Progenitor cell of endocrine pancreas (in vitro differentiated cells): ENCODE results near the gene ATXN1. TPM values are rescaled to one million over a fixed set of nuclear protein-coding genes. Genes with fewer than 3 reads are reported as not detected.

Experiments
- DNase-seq: peaks from one replicate; pipeline ENCODE4 v3.0.0; 2021; ENCODE audit warnings: low spot score; ENCODE audit not compliant: unreplicated experiment
- H3K27ac Mint-ChIP-seq: 2 replicates; pipeline ENCODE4 v1.8.0; 2021; ENCODE audit warnings: mild to moderate bottlenecking, moderate library complexity, mixed read lengths
- H3K27me3 Mint-ChIP-seq: 2 replicates; pipeline ENCODE4 v1.8.0; 2021; ENCODE audit warnings: mixed read lengths
- H3K36me3 Mint-ChIP-seq: 2 replicates; pipeline ENCODE4 v1.8.0; 2022; ENCODE audit warnings: mixed read lengths; ENCODE audit not compliant: insufficient read depth
- H3K4me1 Mint-ChIP-seq: 2 replicates; pipeline ENCODE4 v1.8.0; 2021; ENCODE audit warnings: low read depth, mixed read lengths
- H3K4me3 Mint-ChIP-seq: 2 replicates; pipeline ENCODE4 v1.8.0; 2021; ENCODE audit warnings: low read depth, mild to moderate bottlenecking, moderate library complexity, mixed read lengths
- H3K9me3 Mint-ChIP-seq: 2 replicates; pipeline ENCODE4 v1.8.0; 2021; ENCODE audit warnings: low read depth, mixed read lengths
- total RNA-seq: library from RNA; stranded (reverse); gene quantifications from 2 replicates; pipeline ENCODE4 v1.2.1, GENCODE V29; 2021
- TF ChIP-seq, protein P1 (sequence below): fragments of 200-600 bp; sonication (generic); IDR thresholded peaks from one replicate; pipeline ENCODE4 v1.5.0; 2021; ENCODE audit warnings: antibody characterized with exemption, mild to moderate bottlenecking; ENCODE audit not compliant: unreplicated experiment

The ATXN1 gene
- total RNA-seq, 1 donor from 2014 or later = 35.8 TPM

GRCh38 chr6:16420715-16421461 is 340.4 kb downstream of the ATXN1 start:
- DNase-seq = no peak
- H3K9me3 Mint-ChIP-seq = no peaks in the 10 kb centered on the region
- H3K4me1 Mint-ChIP-seq = peaks cover 5% of the 10 kb centered on the region
- H3K36me3 Mint-ChIP-seq = no peaks in the 10 kb centered on the region
- no peak overlapping the region for H3K27ac Mint-ChIP-seq
- no peak overlapping the region for H3K4me3 Mint-ChIP-seq
- no peaks in the 10 kb centered on the region for H3K27me3 Mint-ChIP-seq
- TF ChIP-seq, protein P1, sequence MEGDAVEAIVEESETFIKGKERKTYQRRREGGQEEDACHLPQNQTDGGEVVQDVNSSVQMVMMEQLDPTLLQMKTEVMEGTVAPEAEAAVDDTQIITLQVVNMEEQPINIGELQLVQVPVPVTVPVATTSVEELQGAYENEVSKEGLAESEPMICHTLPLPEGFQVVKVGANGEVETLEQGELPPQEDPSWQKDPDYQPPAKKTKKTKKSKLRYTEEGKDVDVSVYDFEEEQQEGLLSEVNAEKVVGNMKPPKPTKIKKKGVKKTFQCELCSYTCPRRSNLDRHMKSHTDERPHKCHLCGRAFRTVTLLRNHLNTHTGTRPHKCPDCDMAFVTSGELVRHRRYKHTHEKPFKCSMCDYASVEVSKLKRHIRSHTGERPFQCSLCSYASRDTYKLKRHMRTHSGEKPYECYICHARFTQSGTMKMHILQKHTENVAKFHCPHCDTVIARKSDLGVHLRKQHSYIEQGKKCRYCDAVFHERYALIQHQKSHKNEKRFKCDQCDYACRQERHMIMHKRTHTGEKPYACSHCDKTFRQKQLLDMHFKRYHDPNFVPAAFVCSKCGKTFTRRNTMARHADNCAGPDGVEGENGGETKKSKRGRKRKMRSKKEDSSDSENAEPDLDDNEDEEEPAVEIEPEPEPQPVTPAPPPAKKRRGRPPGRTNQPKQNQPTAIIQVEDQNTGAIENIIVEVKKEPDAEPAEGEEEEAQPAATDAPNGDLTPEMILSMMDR = no peak

- no peak for DNase-seq
- Mint-ChIP-seq H3K27me3 (no peaks in the 10 kb centered on the region), H3K4me1 (peaks cover 5% of the 10 kb centered on the region), H3K36me3 (no peaks in the 10 kb centered on the region), H3K27ac (no peak overlapping the region), H3K4me3 (no peak overlapping the region), H3K9me3 (no peaks in the 10 kb centered on the region)
- TF ChIP-seq, protein P1 = no peak
These were observed 340.9 kb downstream of the ATXN1 start for GRCh38 chr6:16420337-16420714.

DNA sequence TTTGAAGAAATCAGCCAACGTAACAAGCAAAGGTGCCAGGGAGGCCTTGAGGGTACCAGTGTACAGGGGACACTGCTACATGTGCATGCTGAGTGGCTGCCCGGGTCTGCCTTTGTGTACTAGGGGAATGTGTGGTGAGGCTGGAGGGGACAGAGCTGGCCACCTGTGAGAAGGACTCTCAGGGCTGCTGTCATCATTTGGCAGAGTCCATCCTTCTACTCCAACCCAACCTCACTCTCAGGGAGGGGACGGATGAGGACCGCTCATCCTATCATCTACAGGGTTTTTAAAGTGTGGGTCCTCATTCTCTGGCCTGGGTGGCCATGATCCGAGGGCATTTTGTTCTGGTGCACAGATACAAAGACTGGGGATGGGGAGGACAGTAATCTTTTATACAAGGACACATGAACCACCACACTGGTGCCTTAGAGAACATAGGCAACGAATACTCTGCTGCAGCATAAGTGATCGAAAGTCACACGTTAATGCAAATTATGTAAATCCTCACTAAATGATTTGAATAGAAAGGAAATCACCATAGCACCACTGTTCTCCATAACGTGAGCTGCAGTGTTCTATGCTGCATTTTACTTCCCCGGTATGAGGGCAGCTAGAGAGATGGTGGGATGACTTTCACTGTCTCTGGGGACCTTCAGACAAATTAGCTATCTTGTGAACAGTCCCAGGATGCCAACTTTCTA is 341.5 kb downstream of the ATXN1 start:
- TF ChIP-seq, protein P1 = no peak
- no peaks in the 10 kb centered on the region for H3K36me3 Mint-ChIP-seq
- DNase-seq = no peak
- no peaks in the 10 kb centered on the region for H3K27me3 Mint-ChIP-seq
- H3K9me3 Mint-ChIP-seq = no peaks in the 10 kb centered on the region
- no peak overlapping the region for H3K27ac Mint-ChIP-seq
- H3K4me1 Mint-ChIP-seq = peaks cover 5% of the 10 kb centered on the region
- H3K4me3 Mint-ChIP-seq = no peak overlapping the region

- H3K9me3 Mint-ChIP-seq = no peaks in the 10 kb centered on the region
- H3K27me3 Mint-ChIP-seq = no peaks in the 10 kb centered on the region
- H3K4me1 Mint-ChIP-seq = peaks cover 5% of the 10 kb centered on the region
These were observed 343.1 kb downstream of the ATXN1 start for GRCh38 chr6:16418151-16418550.

GRCh38 chr6:16415677-16416076 is 345.6 kb downstream of the ATXN1 start:
- no peak for DNase-seq
- Mint-ChIP-seq H3K4me1 (no peaks in the 10 kb centered on the region), H3K4me3 (no peak overlapping the region), H3K36me3 (no peaks in the 10 kb centered on the region), H3K9me3 (no peaks in the 10 kb centered on the region), H3K27ac (no peak overlapping the region), H3K27me3 (no peaks in the 10 kb centered on the region)
- TF ChIP-seq, protein P1 = no peak

More at GRCh38 chr6:16418151-16418550, 343.1 kb downstream of the ATXN1 start:
- no peak overlapping the region for H3K4me3 Mint-ChIP-seq
- no peak overlapping the region for H3K27ac Mint-ChIP-seq
- TF ChIP-seq, protein P1 = no peak
- DNase-seq = no peak
- H3K36me3 Mint-ChIP-seq = no peaks in the 10 kb centered on the region
